Stimulated activated CD4-positive, alpha-beta T cell treated with anti-CD3 and anti-CD28 coated beads, TNF-alpha, amount 100 ng/mL, for 4 hours (primary cell): ENCODE data around the gene LYZL4.

Experiments
- DNase-seq, 3 experiments: peaks; one replicate each; pipeline ENCODE4 v3.0.0-alpha.2; 2020; ENCODE audit warnings: low read depth in 3 of 3

LYZL4 gene, protein sequence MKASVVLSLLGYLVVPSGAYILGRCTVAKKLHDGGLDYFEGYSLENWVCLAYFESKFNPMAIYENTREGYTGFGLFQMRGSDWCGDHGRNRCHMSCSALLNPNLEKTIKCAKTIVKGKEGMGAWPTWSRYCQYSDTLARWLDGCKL

DNA sequence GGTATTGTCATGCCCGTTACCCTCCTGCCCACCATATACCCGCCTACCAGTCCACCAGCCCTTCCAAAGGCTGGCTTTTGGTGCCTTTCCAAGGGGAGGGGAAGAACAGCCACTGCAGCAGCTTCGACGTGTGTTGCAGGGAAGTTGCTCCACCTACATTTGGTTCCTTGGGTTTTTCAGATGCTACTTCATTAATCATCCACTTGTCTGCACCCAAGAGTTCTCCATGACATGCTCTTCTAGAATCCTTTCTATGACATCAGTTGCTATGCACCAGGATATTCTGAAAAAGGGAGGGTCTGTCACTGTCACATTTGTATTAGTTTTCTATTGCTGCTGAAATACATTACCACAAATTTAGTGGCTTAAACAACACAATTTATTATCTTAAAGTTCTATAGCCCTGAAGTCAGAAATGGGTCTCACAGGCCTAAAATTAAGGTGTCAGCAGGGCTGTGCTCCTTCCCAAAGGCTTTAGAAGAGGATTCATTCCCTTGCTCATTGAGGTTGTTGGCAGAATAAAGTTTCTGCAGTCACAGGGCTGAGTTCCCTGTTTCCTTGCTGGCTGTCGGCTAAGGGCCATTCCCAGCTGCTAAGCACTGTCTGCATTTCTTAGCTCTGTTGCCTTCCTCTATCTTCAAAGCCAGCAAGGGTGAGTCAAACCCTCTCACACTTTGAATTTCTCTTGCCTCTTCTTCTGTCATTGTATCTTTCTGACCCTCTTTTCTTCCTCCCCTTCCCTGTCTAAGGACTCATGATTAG is at the start of gene LYZL4:
LYZL4 (minus strand) TSS at position 241 of the 762 bp plus-strand sequence. CDS start 3,359 bp downstream, outside the sequence.
- no peak for DNase-seq

GRCh38 chr3:42459151-42459550 is 48.7 kb upstream of the LYZL4 start:
- no peak for DNase-seq

GRCh38 chr3:42456211-42456610 is 45.8 kb upstream of the LYZL4 start:
- DNase-seq, result no peak

DNA sequence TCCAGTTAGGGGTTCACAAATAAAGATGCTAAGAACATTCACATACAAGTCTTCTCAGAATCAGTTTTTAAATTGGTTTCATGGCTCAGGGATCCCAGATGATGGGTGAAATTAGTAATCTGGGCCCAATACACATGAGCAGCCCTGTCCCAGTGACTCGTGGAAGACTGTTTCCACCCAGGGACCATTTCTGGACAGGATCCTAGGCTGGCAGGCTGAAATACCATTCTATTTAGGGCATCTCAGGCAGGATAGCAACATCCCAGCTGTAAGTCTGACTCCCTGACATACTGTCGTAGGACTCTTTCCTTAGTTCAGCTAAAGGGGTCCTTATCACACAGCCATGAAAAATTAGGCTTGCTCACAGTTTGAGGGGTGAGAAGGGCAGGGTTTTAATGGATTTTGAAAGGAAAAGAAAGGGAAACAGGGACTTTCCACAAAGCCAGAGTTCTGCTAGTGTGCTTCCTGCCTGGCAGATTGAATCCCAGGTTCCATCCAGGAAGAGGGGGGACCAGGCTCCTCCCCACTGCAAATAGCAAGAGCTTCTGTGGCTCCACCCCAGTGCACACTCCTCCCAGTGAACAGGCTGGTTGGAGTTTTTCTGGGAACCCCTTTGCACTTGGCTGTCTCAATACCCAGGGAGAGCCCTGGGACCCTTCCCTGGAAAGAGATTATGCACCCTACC is 41.3 kb upstream of the LYZL4 start:
- no peak for DNase-seq

DNA sequence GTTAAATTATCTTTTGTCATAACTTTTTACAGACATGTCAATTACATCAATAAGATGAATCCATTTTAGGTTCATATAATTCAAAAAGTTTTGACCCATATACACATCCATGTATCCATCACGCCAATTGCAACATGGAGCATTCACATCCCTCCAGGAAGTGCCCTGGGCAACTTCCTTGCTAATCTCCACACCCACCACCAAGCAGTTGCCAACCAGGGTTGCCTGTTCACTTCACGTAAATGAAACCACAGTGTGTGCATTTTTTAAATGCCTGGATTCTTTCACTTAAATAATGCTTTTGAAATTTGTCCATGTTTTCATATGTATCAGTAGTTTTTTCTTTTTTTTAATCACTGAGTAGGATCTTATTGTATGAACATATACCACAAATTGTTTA is 40.7 kb upstream of the LYZL4 start:
- no peak for DNase-seq

GRCh38 chr3:42450567-42450966 is 40.2 kb upstream of the LYZL4 start:
- DNase-seq, result no peak

DNA sequence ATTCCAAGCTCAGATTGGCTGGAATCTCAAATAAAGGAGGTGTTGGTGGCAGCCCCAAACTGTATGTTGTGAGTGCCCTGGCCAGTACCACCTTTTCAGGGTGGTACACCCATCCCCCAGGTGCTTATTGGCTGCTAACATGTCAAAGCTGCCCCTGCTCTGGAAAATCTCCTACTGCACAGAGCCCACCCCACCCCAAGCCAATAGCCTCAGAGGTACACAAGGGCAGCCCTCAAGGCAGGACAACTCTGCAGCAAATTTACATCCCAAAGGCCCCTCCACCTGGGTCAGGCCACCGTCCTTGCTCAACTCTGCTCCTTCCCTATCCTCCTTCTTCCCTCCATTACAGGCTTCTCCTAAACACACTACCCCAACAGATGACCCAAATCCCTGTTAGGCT is 37.1 kb upstream of the LYZL4 start:
- no peak for DNase-seq

GRCh38 chr3:42446111-42447050 is 36.0 kb upstream of the LYZL4 start:
- DNase-seq, result no peak

DNA sequence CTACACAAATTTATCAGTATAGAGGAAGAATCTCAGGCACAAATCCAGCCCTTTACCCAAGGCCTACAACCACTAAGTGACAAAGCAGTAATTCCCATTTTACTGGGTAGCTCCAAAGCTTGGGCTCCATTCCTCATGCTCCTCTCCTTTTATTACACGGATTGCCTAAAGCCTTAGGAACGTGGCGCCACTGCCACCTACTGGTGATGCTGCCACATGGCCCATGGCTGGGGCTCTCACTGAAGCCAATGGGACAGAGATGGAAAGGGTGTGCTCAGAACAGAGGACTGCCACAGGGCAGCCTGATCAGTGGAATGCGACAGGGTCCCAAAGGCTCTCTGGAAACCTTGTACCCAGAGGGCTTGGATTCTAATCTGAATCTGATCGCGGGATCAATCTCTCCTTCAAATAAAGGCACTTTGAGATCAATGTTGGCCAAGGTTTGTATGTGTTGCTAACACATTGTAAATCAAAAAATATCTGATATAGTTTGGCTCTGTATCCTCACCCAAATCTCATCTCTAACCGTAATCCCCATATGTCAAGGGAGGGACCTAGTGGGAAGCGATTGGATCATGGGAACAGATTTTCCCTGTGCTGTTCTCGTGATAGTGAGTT is 33.5 kb upstream of the LYZL4 start:
- DNase-seq, result peak; percentile 61 to 66 (median 62)

DNA sequence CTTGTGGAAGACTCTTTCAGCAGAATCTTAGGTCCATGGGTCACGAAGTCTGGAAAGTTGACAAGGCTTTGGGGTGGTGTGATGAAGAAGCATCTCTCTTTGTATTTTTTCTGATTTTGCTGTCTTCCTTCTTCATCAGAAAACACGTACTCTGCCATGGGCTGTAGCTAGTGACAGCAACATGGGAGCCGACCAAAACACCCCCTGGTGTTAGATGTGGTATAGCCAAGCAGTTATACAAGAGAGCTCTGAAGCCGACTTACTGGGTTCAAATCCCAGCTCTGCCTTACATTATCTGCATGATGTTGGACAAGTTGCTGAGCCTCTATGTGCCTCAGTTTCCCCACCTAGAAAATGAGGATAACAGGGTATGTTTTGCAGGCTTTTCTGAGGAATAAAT is 32.9 kb upstream of the LYZL4 start:
- no peak for DNase-seq

DNA sequence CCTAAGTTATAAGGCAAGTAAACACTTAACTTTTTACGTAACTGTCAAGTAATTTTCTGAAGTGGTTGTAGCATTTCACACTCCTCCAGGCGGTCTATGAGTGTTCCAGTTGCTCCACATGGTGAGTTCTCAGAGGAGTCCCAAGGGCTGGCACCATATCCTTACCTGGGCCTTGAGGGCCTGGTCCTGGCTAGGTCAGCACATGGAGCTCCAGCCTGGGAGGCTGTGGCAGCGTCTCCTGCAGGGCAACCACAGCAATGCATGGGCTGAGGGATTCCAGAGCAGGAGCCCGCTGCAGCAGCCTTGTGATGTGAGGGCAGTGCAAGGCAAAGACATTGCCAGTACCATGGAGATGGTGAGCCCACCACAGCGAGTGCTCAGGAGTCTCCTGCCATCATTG is 32.2 kb upstream of the LYZL4 start:
- no peak for DNase-seq

- DNase-seq, result no peak
These were observed 31.4 kb upstream of the LYZL4 start for GRCh38 chr3:42441791-42442190.

DNA sequence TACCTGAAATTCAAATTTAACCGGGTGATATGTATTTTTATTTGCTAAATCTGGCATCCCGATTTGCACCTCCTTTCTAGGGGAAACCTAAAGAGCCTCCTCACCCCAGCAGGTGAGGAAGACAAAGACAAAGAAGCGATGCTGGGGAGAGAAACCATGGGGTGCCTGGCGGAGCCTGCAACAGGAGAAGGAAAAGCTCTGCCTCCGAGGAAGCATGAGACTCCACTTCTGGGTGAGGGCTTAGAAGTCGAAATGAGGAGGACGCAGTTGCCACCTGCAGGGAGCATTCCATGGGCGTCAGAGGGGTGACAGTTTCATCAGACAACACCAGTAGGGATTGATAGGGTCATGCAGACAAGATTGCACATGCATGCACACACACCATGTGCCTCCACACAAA is 30.5 kb upstream of the LYZL4 start:
- DNase-seq, result no peak

DNA sequence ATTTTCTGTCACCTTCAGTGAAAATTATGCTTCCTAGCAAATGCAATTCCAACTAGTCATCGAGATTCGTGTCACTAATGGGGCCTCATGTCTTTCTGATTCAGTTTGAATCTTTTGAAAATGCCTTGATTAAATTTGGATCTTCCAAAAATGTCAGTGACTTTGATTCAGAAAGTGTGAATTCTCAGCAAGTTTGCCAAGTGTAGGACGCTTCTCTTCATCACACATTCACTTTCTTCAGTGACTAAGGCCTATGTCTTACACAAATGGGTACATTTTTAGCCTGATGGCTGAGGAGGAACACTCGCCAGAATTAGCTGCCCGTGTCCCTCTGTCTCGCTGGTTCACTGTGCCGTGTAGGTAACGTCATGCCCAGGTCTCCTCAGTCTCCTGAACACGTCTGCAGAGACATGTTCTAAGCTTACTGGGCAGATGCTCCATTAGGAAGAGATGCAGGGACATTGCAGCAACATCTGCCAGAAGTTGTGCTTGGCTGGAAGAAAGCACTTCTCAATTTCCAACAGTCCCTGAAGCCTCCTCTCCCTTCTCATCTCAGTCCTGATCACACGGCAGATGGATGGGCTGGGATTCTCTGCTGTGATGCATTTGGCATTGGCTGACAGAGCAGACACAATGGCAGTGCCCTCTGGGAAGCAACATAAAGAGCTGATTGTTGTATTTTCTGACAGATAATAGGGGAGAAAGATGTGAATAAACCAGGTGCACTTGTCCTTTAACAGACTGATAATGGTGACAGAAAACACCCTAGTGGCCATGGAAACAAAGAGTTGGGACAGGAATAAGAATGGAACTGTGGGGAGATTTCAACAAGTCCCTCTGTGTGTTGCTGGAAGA is 29.1 kb upstream of the LYZL4 start:
- DNase-seq, result no peak

- DNase-seq, result no peak
These were observed 28.3 kb upstream of the LYZL4 start for GRCh38 chr3:42438758-42439157.

DNA sequence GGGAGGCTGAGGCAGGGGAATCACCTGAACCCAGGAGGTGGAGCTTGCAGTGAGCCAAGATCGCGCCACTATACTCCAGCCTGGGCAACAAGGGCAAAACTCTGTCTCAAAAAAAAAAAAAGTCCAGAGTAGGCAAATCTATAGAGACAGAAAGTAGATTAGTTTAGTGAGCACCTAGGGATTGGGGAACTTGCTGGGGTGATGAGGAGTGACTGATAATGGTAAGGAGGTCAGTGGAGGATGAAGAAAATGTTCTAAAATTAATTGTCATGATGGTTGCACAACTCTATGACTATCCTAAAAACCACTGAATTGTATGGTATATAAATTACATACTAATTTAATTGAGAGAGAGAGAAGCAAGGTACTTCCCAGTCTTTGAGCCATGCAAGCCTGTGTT is 27.8 kb upstream of the LYZL4 start:
- DNase-seq, result no peak

- DNase-seq, result no peak
These were observed 24.5 kb upstream of the LYZL4 start for GRCh38 chr3:42434777-42435380.

DNA sequence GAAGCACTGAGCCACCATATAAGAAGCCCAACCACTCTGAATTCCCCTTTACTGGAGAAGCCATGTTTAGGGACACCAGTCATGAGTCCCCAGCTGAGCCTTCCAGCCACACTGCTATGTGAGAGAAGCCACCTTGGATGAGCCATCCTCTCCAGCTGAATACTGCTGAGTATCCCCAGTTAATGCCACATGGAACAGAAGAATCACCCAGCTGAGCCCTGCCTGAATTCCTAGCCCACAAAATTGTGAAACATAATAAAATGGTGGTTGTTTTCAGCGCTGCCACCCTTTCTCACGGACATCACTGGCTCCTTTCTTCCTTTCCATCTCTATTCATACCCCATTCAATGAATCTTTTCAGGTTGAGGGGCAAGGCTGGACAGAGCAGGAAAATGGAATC is 22.1 kb upstream of the LYZL4 start:
- no peak for DNase-seq

DNA sequence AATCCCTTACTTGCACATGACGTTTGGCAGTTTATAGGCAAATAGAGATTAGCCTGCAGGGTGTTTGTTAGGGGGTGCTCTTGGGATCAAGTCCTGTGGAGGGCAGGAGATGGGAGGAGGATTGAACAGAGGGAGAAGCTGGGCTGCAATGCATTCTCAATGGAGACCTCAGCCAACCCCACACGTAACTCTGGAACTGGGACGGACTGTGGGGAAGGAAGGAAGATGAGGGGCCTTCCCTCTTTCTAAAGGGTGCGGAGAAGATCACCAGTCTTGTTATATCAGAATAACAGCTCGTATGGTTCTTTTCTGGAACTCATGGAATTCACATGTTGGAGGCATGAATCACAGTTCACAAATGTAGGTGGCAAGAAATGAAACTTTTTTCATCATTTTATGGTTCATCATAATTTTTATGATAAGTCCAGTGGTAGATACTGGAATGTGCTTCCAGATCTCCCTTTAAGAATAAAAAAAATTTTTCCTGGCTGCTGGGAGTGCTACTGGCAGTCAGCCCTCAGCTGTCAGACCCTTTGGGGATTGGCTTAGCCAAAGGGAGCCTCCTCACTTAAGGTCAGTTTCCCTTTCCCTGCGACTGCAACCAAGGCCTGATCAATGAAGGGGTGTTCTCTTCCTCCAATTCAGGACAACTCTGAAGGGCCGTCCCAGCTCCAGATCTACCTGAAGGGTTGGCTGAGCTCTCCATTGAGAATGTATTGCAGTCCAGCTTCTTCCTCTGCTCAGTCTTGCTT is 20.5 kb upstream of the LYZL4 start:
- no peak for DNase-seq
